Testis (tissue), 2 donors: Measurements from ENCODE around the gene SP3.

Experiments
- POLR2A ChIP-seq: fragments of 450-650 bp; IDR thresholded peaks from one replicate; pipeline ENCODE4 v1.6.1; 2017; ENCODE audit warnings: antibody characterized with exemption, mild to moderate bottlenecking, moderate library complexity
- TF ChIP-seq, protein P1 (sequence below), 3 experiments: fragments of 450-650 bp in 2 of 3; fragments of 200-600 bp in 1 of 3; sonication (generic) in 1 of 3; IDR thresholded peaks; one replicate each; pipeline ENCODE4 v1.5.1; 2016 to 2019; ENCODE audit warnings: antibody characterized with exemption in 3 of 3, mild to moderate bottlenecking in 2 of 3, moderate library complexity in 1 of 3

DNA sequence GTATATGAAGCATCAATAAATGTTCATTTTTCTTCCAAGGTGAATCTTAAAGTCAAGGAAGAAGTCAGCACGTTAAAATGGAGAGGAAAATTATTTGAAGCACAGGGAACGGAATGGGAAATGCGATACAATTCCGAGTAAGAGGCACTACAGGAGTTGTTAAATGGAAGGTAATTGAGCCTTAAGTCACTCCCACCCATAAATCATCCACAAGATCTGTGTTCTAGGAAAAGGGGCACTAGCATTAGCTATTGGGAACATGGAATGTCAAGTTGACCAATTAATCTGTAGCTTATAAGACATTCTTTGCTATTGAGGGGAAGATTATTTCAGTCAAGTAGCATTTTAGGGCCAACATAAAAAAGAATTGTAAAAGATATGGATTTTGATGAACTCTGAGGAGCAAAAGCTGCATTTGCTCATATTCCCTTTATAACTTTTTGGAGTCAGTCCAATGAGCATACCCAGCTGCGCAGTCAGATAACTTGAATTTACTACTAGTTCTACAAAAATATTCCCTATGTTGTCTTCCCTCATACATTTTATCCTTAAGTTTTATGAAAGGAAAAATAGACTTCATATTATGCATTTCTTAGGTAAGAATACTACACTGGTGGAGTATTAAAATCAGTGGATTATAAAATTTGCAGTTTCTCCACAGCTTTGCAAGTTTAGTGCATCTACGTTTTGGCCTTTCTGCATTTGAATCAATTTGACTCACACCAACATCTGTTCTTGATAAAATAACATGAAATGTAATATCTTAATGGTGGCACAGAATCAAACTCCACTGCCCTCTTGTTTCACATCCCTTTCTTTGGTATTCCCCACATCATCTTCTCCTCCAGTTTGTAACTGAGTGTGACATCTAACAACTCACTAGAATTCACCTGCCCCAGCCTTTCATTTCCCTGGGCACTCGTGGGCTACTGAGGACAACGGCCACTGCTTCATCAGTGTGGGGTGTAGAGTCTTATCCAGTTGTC, 95.6 kb downstream of the SP3 start:
- TF ChIP-seq, protein P1, sequence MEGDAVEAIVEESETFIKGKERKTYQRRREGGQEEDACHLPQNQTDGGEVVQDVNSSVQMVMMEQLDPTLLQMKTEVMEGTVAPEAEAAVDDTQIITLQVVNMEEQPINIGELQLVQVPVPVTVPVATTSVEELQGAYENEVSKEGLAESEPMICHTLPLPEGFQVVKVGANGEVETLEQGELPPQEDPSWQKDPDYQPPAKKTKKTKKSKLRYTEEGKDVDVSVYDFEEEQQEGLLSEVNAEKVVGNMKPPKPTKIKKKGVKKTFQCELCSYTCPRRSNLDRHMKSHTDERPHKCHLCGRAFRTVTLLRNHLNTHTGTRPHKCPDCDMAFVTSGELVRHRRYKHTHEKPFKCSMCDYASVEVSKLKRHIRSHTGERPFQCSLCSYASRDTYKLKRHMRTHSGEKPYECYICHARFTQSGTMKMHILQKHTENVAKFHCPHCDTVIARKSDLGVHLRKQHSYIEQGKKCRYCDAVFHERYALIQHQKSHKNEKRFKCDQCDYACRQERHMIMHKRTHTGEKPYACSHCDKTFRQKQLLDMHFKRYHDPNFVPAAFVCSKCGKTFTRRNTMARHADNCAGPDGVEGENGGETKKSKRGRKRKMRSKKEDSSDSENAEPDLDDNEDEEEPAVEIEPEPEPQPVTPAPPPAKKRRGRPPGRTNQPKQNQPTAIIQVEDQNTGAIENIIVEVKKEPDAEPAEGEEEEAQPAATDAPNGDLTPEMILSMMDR (IDR thresholded peaks at IDR 0.05): no peak
- TF ChIP-seq POLR2A: no peak
